Neural cell (in vitro differentiated cells): ENCODE data around the gene CAMLG. TPM values are rescaled to one million over a fixed set of nuclear protein-coding genes. Genes with fewer than 3 reads are reported as not detected.
"Not testable (repeated sequence)": the region's sequence is repeated elsewhere in the genome, so short reads cannot be mapped to it uniquely, and the experiment has no call there.

Source experiments
- H2AFZ ChIP-seq: fragments of 200-600, 300-800 bp; sonication (generic), shearing (Covaris generic); 2 replicates; pipeline ENCODE4 v1.6.0; 2014; ENCODE audit warnings: low read depth, mild to moderate bottlenecking, antibody characterized with exemption, low read length, moderate library complexity
- H3F3A ChIP-seq: fragments of 200-600 bp; shearing (Covaris generic); 2 replicates; pipeline ENCODE4 v1.6.1; 2016; ENCODE audit warnings: mild to moderate bottlenecking, moderate library complexity, mixed read lengths, antibody characterized with exemption, low read length; ENCODE audit not compliant: insufficient read depth, poor library complexity, severe bottlenecking
- H3K27ac ChIP-seq: fragments of 200-600, 300-800 bp; sonication (generic), shearing (Covaris generic); 2 replicates; pipeline ENCODE4 v1.5.1; 2014; ENCODE audit warnings: mild to moderate bottlenecking, low read length, moderate library complexity
- H3K27me3 ChIP-seq: fragments of 300-800, 200-600 bp; sonication (generic), shearing (Covaris generic); 2 replicates; pipeline ENCODE4 v1.6.0; 2014; ENCODE audit warnings: mild to moderate bottlenecking, low read depth, low read length, moderate library complexity; ENCODE audit not compliant: insufficient read depth
- H3K36me3 ChIP-seq: fragments of 300-800, 200-600 bp; sonication (generic), shearing (Covaris generic); 2 replicates; pipeline ENCODE4 v1.5.1; 2014; ENCODE audit warnings: mild to moderate bottlenecking, antibody characterized with exemption, low read length, moderate library complexity; ENCODE audit not compliant: insufficient read depth
- H3K4me2 ChIP-seq: fragments of 300-800, 200-600 bp; sonication (generic), shearing (Covaris generic); 2 replicates; pipeline ENCODE4 v1.6.0; 2014; ENCODE audit warnings: mild to moderate bottlenecking, low read length
- H3K4me3 ChIP-seq: fragments of 300-800, 200-600 bp; sonication (generic), shearing (Covaris generic); 2 replicates; pipeline ENCODE4 v1.5.1; 2014; ENCODE audit warnings: mild to moderate bottlenecking, low read length, moderate library complexity
- H3K79me2 ChIP-seq: fragments of 200-600 bp; shearing (Covaris generic); replicated peaks from 2 replicates; pipeline ENCODE4 v1.6.0; 2014; ENCODE audit warnings: mild to moderate bottlenecking, low read length, moderate library complexity; ENCODE audit not compliant: insufficient read depth
- H3K9ac ChIP-seq: fragments of 300-800, 200-600 bp; sonication (generic), shearing (Covaris generic); 2 replicates; pipeline ENCODE4 v1.6.1; 2016; ENCODE audit warnings: mild to moderate bottlenecking, low read length, mixed read lengths
- H3K9me2 ChIP-seq: fragments of 200-600 bp; shearing (Covaris generic); 2 replicates; pipeline ENCODE4 v1.6.1; 2016; ENCODE audit warnings: mild to moderate bottlenecking, low read length, mixed read lengths; ENCODE audit not compliant: insufficient read depth
- H3K9me3 ChIP-seq: fragments of 200-600, 300-800 bp; sonication (generic), shearing (Covaris generic); 2 replicates; pipeline ENCODE4 v1.6.1; 2016; ENCODE audit warnings: mild to moderate bottlenecking, mixed run types, low read length, moderate library complexity, mixed read lengths
- H4K20me1 ChIP-seq: fragments of 200-600 bp; shearing (Covaris generic); 2 replicates; pipeline ENCODE4 v1.6.1; 2016; ENCODE audit warnings: mild to moderate bottlenecking, mixed run types; ENCODE audit not compliant: insufficient read depth
- CTCF ChIP-seq: fragments of 450-650 bp; IDR thresholded peaks from 2 replicates; pipeline ENCODE4 v1.5.1; 2014; ENCODE audit warnings: antibody characterized with exemption, mild to moderate bottlenecking, moderate library complexity; ENCODE audit not compliant: poor library complexity, severe bottlenecking
- EP300 ChIP-seq: fragments of 450-650 bp; conservative IDR thresholded peaks from 2 replicates; pipeline ENCODE4 v1.6.1; 2014; ENCODE audit warnings: antibody characterized with exemption, mild to moderate bottlenecking, moderate library complexity; ENCODE audit not compliant: poor library complexity, severe bottlenecking
- EZH2 ChIP-seq: fragments of 200-600, 300-800 bp; shearing (Covaris generic), sonication (generic); IDR thresholded peaks from 2 replicates; pipeline ENCODE4 v1.6.1; 2014; ENCODE audit warnings: antibody characterized with exemption, low read length, borderline replicate concordance, mild to moderate bottlenecking; ENCODE audit not compliant: insufficient read depth, poor library complexity, severe bottlenecking
- MXI1 ChIP-seq: fragments of 450-650 bp; conservative IDR thresholded peaks from 2 replicates; pipeline ENCODE4 v1.6.1; 2014; ENCODE audit warnings: antibody characterized with exemption, mild to moderate bottlenecking; ENCODE audit not compliant: poor library complexity, severe bottlenecking
- POLR2AphosphoS5 ChIP-seq: IDR thresholded peaks from 2 replicates; pipeline ENCODE4 v1.6.1; 2012
- RAD21 ChIP-seq: fragments of 450-650 bp; conservative IDR thresholded peaks from 2 replicates; pipeline ENCODE4 v1.6.1; 2014; ENCODE audit warnings: antibody characterized with exemption, mild to moderate bottlenecking, moderate library complexity
- REST ChIP-seq: IDR thresholded peaks from 2 replicates; pipeline ENCODE4 v1.6.1; 2012; ENCODE audit warnings: borderline replicate concordance
- SMC3 ChIP-seq: fragments of 450-650 bp; conservative IDR thresholded peaks from 2 replicates; pipeline ENCODE4 v1.6.1; 2014; ENCODE audit warnings: antibody characterized with exemption, mild to moderate bottlenecking, moderate library complexity; ENCODE audit not compliant: poor library complexity
- TAF1 ChIP-seq: IDR thresholded peaks from 2 replicates; pipeline ENCODE4 v1.6.1; 2012; ENCODE audit warnings: low read depth
- polyA plus RNA-seq: library from polyadenylated mRNA; depleted of rRNA; stranded (reverse); fragments of >200 nt; gene quantifications from 2 replicates; pipeline ENCODE4 v1.2.3, GENCODE V29; 2014

The CAMLG gene
- polyA plus RNA-seq, 1 donor from 2014 or later: 104 TPM

- H3K9me3 ChIP-seq: no peaks in the 10 kb centered on the region
Measured at GRCh38 chr5:134714120-134714519, 24.2 kb upstream of the CAMLG start.

GRCh38 chr5:134714541-134714940 lies 23.8 kb upstream of the CAMLG start:
- Histone ChIP-seq H3F3A (no peaks in the 10 kb centered on the region), H3K9me3 (no peaks in the 10 kb centered on the region), H3K79me2 (no peaks in the 10 kb centered on the region), H3K36me3 (no peaks in the 10 kb centered on the region), H3K27ac (no peak overlapping the region), H3K9me2 (no peaks in the 10 kb centered on the region), H3K4me3 (no peak overlapping the region), H3K4me2 (no peak overlapping the region), H2AFZ (no peak overlapping the region), H3K27me3 (no peaks in the 10 kb centered on the region), H3K9ac (no peak overlapping the region), H4K20me1 (no peaks in the 10 kb centered on the region)
- TF ChIP-seq SMC3: no peak
- no peak for TF ChIP-seq MXI1
- TF ChIP-seq POLR2AphosphoS5: no peak
- TF ChIP-seq EP300: no peak
- TF ChIP-seq TAF1: no peak
- TF ChIP-seq CTCF: no peak
- TF ChIP-seq EZH2: no peak
- TF ChIP-seq RAD21: no peak
- TF ChIP-seq REST: no peak

More at GRCh38 chr5:134714120-134714519, 24.2 kb upstream of the CAMLG start:
- no peaks in the 10 kb centered on the region for H4K20me1 ChIP-seq
- no peaks in the 10 kb centered on the region for H3K27me3 ChIP-seq
- no peaks in the 10 kb centered on the region for H3K9me2 ChIP-seq
- no peak for TF ChIP-seq RAD21
- TF ChIP-seq EP300: no peak
- TF ChIP-seq POLR2AphosphoS5: peak; percentile 15
- no peak for TF ChIP-seq CTCF
- TF ChIP-seq SMC3: no peak
- TF ChIP-seq MXI1: no peak
- no peak overlapping the region for H3K4me2 ChIP-seq
- no peak overlapping the region for H3K4me3 ChIP-seq
- no peaks in the 10 kb centered on the region for H3K79me2 ChIP-seq
- H3K9ac ChIP-seq: no peak overlapping the region
- no peak overlapping the region for H3K27ac ChIP-seq
- H2AFZ ChIP-seq: no peak overlapping the region
- no peaks in the 10 kb centered on the region for H3F3A ChIP-seq
- H3K36me3 ChIP-seq: no peaks in the 10 kb centered on the region

- not testable (repeated sequence) for H3K4me2 ChIP-seq, H3K79me2 ChIP-seq, H4K20me1 ChIP-seq, H3K9ac ChIP-seq, H3F3A ChIP-seq, H3K4me3 ChIP-seq, H3K36me3 ChIP-seq, H3K27ac ChIP-seq, H3K9me3 ChIP-seq, H3K9me2 ChIP-seq, H3K27me3 ChIP-seq, H2AFZ ChIP-seq
Measured at GRCh38 chr5:134715466-134715865, 22.9 kb upstream of the CAMLG start.
